WERI-Rb-1 (cell line): Measurements from ENCODE around the gene NOP10.

Source experiments
- DNase-seq: peaks from one replicate; pipeline ENCODE4 v3.0.0-alpha.2; 2020
- H3K27ac ChIP-seq: fragments of 250-450 bp; sonication (Bioruptor Pico); 2 replicates; pipeline ENCODE4 v1.5.1; 2020; ENCODE audit warnings: mild to moderate bottlenecking, moderate library complexity
- H3K27me3 ChIP-seq: fragments of 250-450 bp; sonication (Bioruptor Pico); 2 replicates; pipeline ENCODE4 v1.5.1; 2021; ENCODE audit warnings: mild to moderate bottlenecking, low read depth, moderate library complexity; ENCODE audit not compliant: insufficient read depth, severe bottlenecking
- H3K36me3 ChIP-seq: fragments of 250-450 bp; sonication (Bioruptor Pico); 2 replicates; pipeline ENCODE4 v1.5.1; 2020; ENCODE audit warnings: mild to moderate bottlenecking, moderate library complexity
- H3K4me3 ChIP-seq: 2 replicates; pipeline ENCODE4 v1.5.1; 2011; ENCODE audit warnings: low read depth, mild to moderate bottlenecking, control low read depth, low read length
- H3K9me3 ChIP-seq: fragments of 250-450 bp; sonication (Bioruptor Pico); 2 replicates; pipeline ENCODE4 v1.5.1; 2021; ENCODE audit warnings: mild to moderate bottlenecking, moderate library complexity; ENCODE audit not compliant: severe bottlenecking
- CTCF ChIP-seq: IDR thresholded peaks from 2 replicates; pipeline ENCODE4 v1.5.1; 2011; ENCODE audit warnings: low read depth, mild to moderate bottlenecking, control low read depth, inconsistent platforms, low read length

NOP10 gene

GRCh38 chr15:34297059-34297458, 45.9 kb downstream of the NOP10 start:
- DNase-seq, result no peak
- TF ChIP-seq CTCF, result no peak
- no peak overlapping the region for H3K27ac ChIP-seq
- no peak overlapping the region for H3K4me3 ChIP-seq
- peaks cover 3% of the 10 kb centered on the region; the same call in 1 of the 2 replicates for H3K36me3 ChIP-seq
- H3K27me3 ChIP-seq, result no peaks in the 10 kb centered on the region
- no peaks in the 10 kb centered on the region for H3K9me3 ChIP-seq

GRCh38 chr15:34292621-34293020, 50.3 kb downstream of the NOP10 start:
- no peaks in the 10 kb centered on the region for H3K9me3 ChIP-seq
- H3K36me3 ChIP-seq, result peaks cover 3% of the 10 kb centered on the region; the same call in 1 of the 2 replicates
- DNase-seq, result no peak
- no peaks in the 10 kb centered on the region for H3K27me3 ChIP-seq
- H3K27ac ChIP-seq, result no peak overlapping the region
- no peak for TF ChIP-seq CTCF
- no peak overlapping the region for H3K4me3 ChIP-seq
